ENCODE measurements around the gene JAK3.

DNA sequence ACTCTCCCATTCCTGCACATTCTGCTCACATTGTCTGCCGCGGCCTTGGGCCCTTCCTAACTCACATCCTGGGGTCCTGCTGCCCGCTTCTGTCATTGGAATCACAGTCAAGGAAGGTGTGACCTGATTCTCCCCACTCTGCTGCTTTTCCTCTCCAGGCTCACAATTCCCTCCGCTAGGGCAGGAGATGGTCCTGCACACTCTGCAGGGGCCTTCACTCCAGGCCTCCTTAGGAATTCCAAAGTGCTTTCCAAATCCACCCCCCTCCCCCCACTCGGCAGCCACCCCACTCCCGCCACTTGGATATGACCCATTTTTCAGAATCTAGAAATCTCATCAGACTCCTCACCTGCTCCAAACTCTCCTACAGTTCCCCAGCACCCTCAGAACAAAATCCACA lies 20.9 kb upstream of the JAK3 start:
- TF ChIP-seq, protein P1, sequence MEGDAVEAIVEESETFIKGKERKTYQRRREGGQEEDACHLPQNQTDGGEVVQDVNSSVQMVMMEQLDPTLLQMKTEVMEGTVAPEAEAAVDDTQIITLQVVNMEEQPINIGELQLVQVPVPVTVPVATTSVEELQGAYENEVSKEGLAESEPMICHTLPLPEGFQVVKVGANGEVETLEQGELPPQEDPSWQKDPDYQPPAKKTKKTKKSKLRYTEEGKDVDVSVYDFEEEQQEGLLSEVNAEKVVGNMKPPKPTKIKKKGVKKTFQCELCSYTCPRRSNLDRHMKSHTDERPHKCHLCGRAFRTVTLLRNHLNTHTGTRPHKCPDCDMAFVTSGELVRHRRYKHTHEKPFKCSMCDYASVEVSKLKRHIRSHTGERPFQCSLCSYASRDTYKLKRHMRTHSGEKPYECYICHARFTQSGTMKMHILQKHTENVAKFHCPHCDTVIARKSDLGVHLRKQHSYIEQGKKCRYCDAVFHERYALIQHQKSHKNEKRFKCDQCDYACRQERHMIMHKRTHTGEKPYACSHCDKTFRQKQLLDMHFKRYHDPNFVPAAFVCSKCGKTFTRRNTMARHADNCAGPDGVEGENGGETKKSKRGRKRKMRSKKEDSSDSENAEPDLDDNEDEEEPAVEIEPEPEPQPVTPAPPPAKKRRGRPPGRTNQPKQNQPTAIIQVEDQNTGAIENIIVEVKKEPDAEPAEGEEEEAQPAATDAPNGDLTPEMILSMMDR (conservative IDR thresholded peaks at IDR 0.05; ENCODE audit: low read depth, low read length): no peak
- no peak for TF ChIP-seq MAZ (IDR thresholded peaks at IDR 0.05; ENCODE audit: borderline replicate concordance, low read depth, low read length)
- TF ChIP-seq NFE2L2 (IDR thresholded peaks at IDR 0.05; ENCODE audit: low read depth, low read length): no peak
- no peak for TF ChIP-seq RCOR1 (IDR thresholded peaks at IDR 0.05; ENCODE audit: insufficient replicate concordance, low read length)
- TF ChIP-seq POLR2A (IDR thresholded peaks at IDR 0.05; ENCODE audit: low read depth, low read length): no peak
- no peak for TF ChIP-seq RAD21 (IDR thresholded peaks at IDR 0.05; ENCODE audit: low read length)
- TF ChIP-seq RFX5 (IDR thresholded peaks at IDR 0.05; ENCODE audit: low read depth, low read length): no peak
- no peak for TF ChIP-seq FOS (IDR thresholded peaks at IDR 0.05; ENCODE audit: low read depth, low read length)
